Hippocampal formation (tissue), 2 donors: ENCODE measurements around the gene PEPD.

Experiments
- DNase-seq, 2 donors: peaks; one replicate each; lab custom pipeline; 2025; lab: John Stamatoyannopoulos, UW

PEPD gene

GRCh38 chr19:33438987-33439781, 82.4 kb downstream of the PEPD start:
- DNase-seq = no peak

- DNase-seq = peak; percentile 21 to 47
Measured at GRCh38 chr19:33437821-33438671, 83.5 kb downstream of the PEPD start.

- no peak for DNase-seq
Measured at GRCh38 chr19:33437393-33437820, 84.2 kb downstream of the PEPD start.

GRCh38 chr19:33436360-33437345, 84.9 kb downstream of the PEPD start:
- no peak for DNase-seq

GRCh38 chr19:33435706-33436359, 85.8 kb downstream of the PEPD start:
- no peak for DNase-seq

- no peak for DNase-seq
Measured at GRCh38 chr19:33434886-33435705, 86.5 kb downstream of the PEPD start.

GRCh38 chr19:33434069-33434885, 87.3 kb downstream of the PEPD start:
- DNase-seq = no peak

GRCh38 chr19:33432446-33433170, 89.0 kb downstream of the PEPD start:
- no peak for DNase-seq

- no peak for DNase-seq
Measured at GRCh38 chr19:33432015-33432414, 89.6 kb downstream of the PEPD start.

- DNase-seq = peak; percentile 48 to 55
Measured at GRCh38 chr19:33430674-33431277, 90.8 kb downstream of the PEPD start.

GRCh38 chr19:33429891-33430673, 91.5 kb downstream of the PEPD start:
- DNase-seq = no peak

- no peak for DNase-seq
Measured at GRCh38 chr19:33428627-33429125, 92.9 kb downstream of the PEPD start.

GRCh38 chr19:33427801-33428626, 93.6 kb downstream of the PEPD start:
- DNase-seq = no peak

- no peak for DNase-seq
Measured at GRCh38 chr19:33426621-33427361, 94.8 kb downstream of the PEPD start.

GRCh38 chr19:33424181-33424580, 97.4 kb downstream of the PEPD start:
- DNase-seq = no peak
